ENCODE data around the gene DSCAML1.

The DSCAML1 gene

GRCh38 chr11:117442049-117442868 lies 354.8 kb downstream of the DSCAML1 start:
- TF ChIP-seq REST (IDR thresholded peaks at IDR 0.05; ENCODE audit: insufficient read depth in 1 of 2, low read depth in 2 of 2, low read length in 2 of 2), result no peak

- TF ChIP-seq SIN3A (IDR thresholded peaks at IDR 0.05; ENCODE audit: borderline replicate concordance, insufficient read depth, low read length), result no peak
Measured at GRCh38 chr11:117441146-117441975, 355.7 kb downstream of the DSCAML1 start.

- TF ChIP-seq POLR2AphosphoS5 (IDR thresholded peaks at IDR 0.05; ENCODE audit: low read depth, low read length) (no peak), FOXP2 (optimal IDR thresholded peaks at IDR 0.05; ENCODE audit: borderline replicate concordance, extremely low read depth, extremely low read length, insufficient read depth) (no peak), REST (IDR thresholded peaks at IDR 0.05; ENCODE audit: insufficient read depth in 1 of 2, low read depth in 2 of 2, low read length in 2 of 2) (no peak), SIN3A (IDR thresholded peaks at IDR 0.05; ENCODE audit: borderline replicate concordance, insufficient read depth, low read length) (no peak), TAF1 (IDR thresholded peaks at IDR 0.05; ENCODE audit: borderline replicate concordance, insufficient read depth, low read length) (no peak)
Measured at GRCh38 chr11:117440258-117440657, 356.8 kb downstream of the DSCAML1 start.

GRCh38 chr11:117439256-117439655 lies 357.8 kb downstream of the DSCAML1 start:
- TF ChIP-seq FOXP2 (optimal IDR thresholded peaks at IDR 0.05; ENCODE audit: borderline replicate concordance, extremely low read depth, extremely low read length, insufficient read depth), result no peak
- no peak for TF ChIP-seq TAF1 (IDR thresholded peaks at IDR 0.05; ENCODE audit: borderline replicate concordance, insufficient read depth, low read length)
- no peak for TF ChIP-seq SIN3A (IDR thresholded peaks at IDR 0.05; ENCODE audit: borderline replicate concordance, insufficient read depth, low read length)
- no peak for TF ChIP-seq POLR2AphosphoS5 (IDR thresholded peaks at IDR 0.05; ENCODE audit: low read depth, low read length)
- TF ChIP-seq REST (IDR thresholded peaks at IDR 0.05; ENCODE audit: insufficient read depth in 1 of 2, low read depth in 2 of 2, low read length in 2 of 2), result no peak

- TF ChIP-seq REST (IDR thresholded peaks at IDR 0.05; ENCODE audit: insufficient read depth in 1 of 2, low read depth in 2 of 2, low read length in 2 of 2) (no peak), FOXP2 (optimal IDR thresholded peaks at IDR 0.05; ENCODE audit: borderline replicate concordance, extremely low read depth, extremely low read length, insufficient read depth) (no peak), TAF1 (IDR thresholded peaks at IDR 0.05; ENCODE audit: borderline replicate concordance, insufficient read depth, low read length) (no peak), POLR2AphosphoS5 (IDR thresholded peaks at IDR 0.05; ENCODE audit: low read depth, low read length) (no peak), SIN3A (IDR thresholded peaks at IDR 0.05; ENCODE audit: borderline replicate concordance, insufficient read depth, low read length) (no peak)
Measured at GRCh38 chr11:117438371-117439000, 358.5 kb downstream of the DSCAML1 start.
